ENCODE results near the gene TBC1D8. TPM values are rescaled to one million over a fixed set of nuclear protein-coding genes. Genes with fewer than 3 reads are reported as not detected.
"Not testable (repeated sequence)": the region's sequence is repeated elsewhere in the genome, so short reads cannot be mapped to it uniquely, and the experiment has no call there.

The TBC1D8 gene
- 1 to 10 TPM in 1 of 2 experiments, under 1 TPM in 1; 0.73 to 1.1 TPM for total RNA-seq

DNA sequence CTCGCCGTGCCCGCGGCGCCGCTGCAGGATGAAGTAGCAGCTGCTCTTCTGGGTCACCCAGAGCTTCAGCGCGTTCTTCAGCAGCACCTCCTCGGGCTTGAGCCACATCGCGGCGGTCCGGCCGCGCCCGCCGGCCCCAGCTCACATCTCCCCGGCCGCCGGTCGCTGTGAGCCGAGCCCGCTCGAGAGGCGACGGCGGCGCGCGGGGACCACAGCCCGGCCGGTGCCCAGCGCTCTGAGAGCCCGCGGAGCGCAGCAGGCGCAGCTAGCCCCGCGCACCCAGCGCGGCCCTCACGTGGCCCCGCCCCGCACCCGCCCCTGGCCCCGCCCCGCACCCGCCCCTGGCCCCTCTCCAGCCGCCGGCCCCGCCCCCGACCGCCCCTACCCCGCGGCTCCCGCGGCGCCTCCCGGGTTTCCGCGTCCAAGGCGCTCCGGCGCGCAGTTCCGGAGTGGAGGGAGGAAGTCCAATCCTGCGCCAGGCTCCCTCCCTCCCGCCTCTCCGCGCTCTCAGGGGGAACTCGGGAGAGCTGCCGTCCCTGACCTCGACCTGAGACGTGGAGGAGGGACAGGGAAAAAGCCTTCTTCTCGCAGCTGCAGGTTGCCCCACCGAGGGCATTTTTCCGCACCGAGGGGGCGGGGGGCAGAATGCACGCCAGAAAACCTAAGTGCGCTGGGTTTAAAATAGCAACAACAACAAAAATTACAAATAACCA is at the start of gene TBC1D8:
Gene TBC1D8 (minus strand): TSS at position 237 of the 713 bp plus-strand sequence. CDS start 129 bp downstream, at position 108.
- CTCF ChIA-PET, result interaction anchor here (1.0 to 1.3 kb wide), 3 partner anchors 54 to 421 kb away, joined by 3 read pairs; no protein-coding TSS in a partner anchor

DNA sequence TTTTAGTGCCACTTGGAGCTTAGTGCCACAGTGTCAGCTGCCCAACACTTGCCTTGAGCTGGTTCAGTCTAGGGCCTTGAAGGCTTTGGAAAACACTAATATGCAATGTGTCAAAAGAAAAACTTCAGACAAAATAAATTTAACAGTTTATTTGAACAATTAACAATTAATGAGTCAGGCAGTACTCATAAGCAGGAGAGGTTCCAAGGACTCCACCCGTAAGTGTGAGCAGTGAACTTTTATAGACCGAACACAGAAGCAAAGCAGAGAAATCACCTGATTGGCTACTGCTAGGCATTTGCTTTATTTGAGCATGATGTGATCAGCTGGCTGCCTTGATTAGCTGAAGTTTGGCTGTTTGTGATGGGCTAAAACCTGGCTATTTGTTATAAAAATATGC is 49.5 kb upstream of the TBC1D8 start:
- CTCF ChIA-PET, result no interaction called here
- POLR2A ChIA-PET, result no interaction called here

More for the DNA sequence above, at the start of gene TBC1D8:
- POLR2A ChIA-PET, result interaction anchor here (0.6 kb wide), 1 partner anchor 549 kb away, joined by 4 read pairs; no protein-coding TSS in a partner anchor

DNA sequence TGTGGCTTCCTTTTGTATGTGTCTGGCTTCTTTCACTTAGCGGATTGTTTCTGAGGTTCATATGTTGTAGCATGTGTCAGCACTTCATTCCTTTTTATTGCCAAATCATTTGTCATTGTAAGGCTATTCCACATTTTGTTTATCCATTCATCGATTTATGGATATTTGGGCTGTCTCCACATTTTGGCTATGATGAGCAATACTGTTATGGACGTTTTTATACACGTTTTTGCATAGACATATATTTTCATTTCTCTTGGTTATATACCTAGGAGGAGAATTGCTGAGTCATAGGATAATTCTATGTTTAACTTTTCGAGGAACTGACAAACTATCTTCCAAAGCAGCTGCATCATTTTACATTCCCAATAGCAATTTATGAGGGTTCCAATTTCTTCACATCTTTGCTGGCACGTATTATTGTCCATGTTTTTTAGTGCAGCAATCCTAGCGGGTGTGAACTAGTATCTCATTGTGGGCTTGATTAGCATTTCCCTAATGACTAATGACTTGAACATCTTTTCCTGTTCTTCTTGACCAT is 48.1 kb upstream of the TBC1D8 start:
- CTCF ChIA-PET, result no interaction called here
- POLR2A ChIA-PET, result no interaction called here

DNA sequence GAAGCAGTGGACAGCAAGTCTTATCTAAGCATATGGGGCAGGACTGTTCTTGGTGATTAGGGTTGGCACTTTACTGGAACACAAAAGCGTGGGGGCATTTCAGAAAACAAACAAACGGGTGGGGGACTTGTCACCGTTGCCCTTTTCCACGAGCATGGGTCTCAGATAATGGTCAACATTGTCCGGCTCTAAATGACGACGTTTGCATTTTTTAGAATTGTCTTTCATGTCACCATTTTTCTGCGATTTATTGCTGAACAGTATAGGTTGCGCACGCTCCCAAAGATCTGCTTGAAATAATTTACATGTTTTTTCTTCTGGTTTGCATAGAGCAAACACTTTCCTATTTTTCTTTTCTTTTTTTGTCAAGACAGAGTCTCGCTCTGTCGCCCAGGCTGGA is 46.6 kb upstream of the TBC1D8 start:
- CTCF ChIA-PET, result interaction anchor here (0.8 kb wide), 1 partner anchor 9 kb away, joined by 3 read pairs; no protein-coding TSS in a partner anchor
- POLR2A ChIA-PET, result no interaction called here

DNA sequence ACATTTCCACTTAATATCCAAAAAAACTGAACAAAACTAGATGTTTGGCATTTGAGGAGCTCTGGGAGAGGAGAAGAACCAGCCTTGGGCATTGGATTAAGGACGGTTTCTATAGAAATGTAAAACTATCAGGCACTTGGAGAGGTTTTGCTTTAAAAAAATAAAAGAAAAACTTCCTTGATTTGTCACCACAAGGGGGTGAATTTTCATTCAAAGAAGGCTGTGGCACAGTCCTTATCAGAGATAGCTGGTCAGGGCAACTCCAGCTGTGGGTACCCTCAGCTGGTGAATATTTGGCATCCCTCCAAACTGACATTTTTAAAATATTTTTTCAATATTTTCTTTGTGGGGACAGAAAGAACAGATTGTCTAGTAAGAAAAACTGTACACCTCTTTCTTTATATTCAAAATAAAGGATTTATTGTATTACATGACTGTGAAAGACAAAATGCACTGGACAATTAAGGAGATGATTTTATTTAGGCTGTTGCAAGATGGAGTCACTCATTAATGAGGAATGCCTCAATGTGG is 46.1 kb upstream of the TBC1D8 start:
- ChIA-PET POLR2A (no interaction called here), CTCF (interaction anchor here (0.8 kb wide), 1 partner anchor 9 kb away, joined by 3 read pairs; no protein-coding TSS in a partner anchor)

DNA sequence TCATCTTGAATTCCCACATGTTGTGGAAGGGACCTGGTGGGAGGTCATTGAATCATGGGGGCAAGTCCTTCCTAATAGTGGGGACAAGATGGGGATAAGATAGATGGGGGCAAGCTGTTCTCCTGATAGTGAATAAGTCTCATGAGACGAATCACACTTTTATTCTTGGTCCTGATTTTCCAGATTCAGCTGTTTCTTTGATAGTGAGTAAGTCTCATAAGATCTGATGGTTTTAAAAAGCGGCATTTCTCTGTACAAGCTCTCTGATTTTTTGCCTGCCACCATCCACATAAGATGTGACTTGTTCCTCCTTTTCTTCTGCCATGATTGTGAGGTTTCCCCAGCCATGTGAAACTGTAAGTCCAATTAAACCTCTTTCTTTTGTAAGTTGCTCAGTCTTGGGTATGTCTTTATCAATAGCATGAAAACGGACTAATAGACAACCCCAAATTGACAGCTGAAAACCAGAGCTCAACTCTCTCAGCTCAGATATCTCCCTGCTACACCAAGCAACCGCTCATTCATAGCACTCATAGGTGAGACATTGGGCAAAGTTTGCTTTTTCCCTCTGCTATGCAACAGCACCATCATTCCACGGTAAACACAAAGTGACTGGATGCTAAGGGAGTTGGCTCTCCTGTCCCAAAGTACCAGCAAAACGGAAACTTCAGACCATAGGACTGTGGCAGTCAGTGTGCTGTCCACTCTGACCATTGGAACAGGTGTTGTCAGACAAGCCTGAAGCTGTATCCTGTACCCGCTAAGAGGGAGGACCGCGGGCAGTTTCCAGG is 44.9 kb upstream of the TBC1D8 start:
- ChIA-PET CTCF (interaction anchor here (0.5 kb wide), 1 partner anchor 49 kb away, joined by 3 read pairs; no protein-coding TSS in a partner anchor), POLR2A (interaction anchor here (0.5 kb wide), 1 partner anchor 575 kb away, joined by 3 read pairs; no protein-coding TSS in a partner anchor)

DNA sequence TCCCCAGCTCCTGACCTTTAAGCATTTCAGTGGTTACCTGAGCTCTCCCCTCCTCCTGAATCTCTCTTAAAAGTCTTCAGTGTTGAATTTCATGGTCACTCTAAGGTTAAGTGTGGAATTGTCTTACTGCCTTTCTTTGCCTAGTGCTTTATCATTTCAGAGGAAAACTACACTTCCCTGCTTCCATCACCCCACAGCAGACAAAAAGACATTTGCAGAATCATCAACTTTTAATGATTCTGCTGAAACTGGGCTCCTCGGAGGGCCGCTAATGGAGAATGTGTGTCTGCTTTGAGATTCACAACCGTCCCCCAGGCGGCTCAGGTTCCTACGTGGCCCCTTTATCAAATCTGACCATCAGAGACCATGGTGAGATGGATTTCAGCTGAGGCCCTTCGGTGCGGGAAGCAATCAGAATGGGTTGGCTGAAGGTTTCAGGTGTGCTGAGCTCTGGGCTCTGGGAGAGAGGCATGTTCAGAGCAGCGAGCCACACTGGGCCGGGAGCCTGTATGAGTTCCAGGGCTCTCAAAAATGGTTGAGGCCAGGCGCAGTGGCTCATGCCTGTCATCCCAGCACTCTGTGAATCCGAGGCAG is 41.9 kb upstream of the TBC1D8 start:
- ChIA-PET CTCF (no interaction called here), POLR2A (no interaction called here)

DNA sequence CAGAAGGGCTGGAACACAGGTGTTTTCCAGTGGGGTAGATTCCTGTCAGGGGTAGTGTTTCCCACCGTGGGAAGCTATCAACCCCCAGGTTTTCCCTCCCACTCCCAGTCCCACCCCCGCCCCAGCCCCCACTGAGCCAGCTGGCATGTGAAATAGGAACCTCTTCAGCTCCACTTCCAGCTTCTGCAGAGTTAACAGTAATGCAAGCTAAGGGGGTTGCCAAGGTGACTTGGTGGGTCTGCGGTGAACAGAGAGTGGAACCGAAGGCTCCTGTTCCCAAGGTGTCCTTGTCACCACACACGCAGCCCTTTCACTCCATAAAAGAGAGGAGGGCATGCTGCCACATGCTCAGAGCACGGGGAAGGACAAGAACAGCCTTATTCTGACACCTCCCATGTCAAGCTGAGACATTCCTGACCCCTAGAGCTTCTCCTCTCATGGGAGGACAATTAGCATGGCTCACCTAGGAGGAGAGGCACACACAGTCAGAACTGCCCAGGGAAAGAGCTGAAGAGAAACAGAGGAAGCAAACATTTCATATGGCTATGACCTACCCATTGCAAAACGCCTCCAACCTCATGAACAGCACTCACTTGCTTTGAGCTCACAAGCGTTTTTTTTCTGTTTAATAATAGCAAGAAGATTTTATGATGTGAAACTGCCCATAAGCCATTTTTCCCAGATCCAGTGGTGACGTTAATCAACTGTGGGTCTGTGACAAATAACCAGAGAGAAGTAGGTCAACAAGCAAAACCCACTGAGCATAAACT is 39.8 kb upstream of the TBC1D8 start:
- ChIA-PET POLR2A (interaction anchor here (0.6 kb wide), 1 partner anchor 148 kb away, joined by 3 read pairs; no protein-coding TSS in a partner anchor), CTCF (interaction anchor here (0.6 kb wide), 1 partner anchor 183 kb away, joined by 3 read pairs; no protein-coding TSS in a partner anchor)

DNA sequence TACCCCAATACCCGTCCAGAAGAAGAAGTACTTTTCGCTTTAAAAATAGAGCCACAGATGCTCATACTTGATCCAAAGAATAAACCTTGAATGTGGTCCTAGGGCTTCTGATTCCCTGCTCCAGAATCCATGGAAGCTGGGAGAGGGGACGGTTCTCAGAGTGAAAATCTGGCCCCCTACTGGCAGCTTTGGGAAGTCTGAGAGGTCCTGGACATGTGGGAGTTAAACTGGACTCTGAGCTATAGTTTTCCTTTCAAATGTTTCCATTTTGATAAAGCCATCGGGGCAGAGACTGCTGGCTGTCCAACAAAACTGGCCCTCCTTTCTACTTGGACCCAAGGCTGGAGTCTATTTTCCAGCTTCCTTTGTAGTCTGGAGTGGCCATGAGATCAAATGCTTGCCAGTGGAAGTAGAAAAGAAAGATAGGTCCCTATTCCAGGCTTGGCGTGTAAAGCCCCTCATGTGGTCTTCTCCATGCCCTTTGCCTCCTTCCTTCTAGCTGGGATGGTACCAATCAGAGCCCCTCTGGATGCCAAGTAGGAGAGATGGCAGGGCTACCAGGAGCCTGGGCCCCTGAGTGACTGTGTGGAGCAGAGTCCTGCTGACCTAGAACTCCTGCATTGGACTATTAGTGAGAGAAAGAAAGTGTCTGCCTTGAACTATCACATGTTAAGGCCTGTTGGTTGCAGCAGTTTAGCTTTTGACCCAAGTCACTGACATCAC is 37.7 kb upstream of the TBC1D8 start:
- POLR2A ChIA-PET, result no interaction called here
- CTCF ChIA-PET, result interaction anchor here (1.0 kb wide), 1 partner anchor 9 kb away, joined by 3 read pairs; no protein-coding TSS in a partner anchor

DNA sequence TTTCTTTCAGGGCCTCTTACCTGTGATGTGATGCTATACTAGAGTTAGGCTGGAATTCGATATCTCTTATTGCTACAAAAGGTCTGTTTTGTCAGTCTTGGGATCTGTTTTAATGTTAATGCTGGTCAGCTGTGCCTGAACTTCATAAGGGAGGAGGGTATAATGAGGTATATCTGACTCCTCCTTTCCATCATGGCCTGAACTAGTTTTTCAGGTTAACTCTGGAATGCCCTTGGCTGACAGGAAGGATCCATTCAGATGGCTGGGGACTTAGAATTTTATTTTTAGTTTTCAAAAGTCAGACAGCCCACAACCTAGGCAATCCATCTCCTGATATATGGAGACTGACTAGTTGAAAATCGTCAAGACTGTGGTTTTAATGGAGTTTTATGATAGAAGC is 35.9 kb upstream of the TBC1D8 start:
- ChIA-PET POLR2A (no interaction called here), CTCF (no interaction called here)

DNA sequence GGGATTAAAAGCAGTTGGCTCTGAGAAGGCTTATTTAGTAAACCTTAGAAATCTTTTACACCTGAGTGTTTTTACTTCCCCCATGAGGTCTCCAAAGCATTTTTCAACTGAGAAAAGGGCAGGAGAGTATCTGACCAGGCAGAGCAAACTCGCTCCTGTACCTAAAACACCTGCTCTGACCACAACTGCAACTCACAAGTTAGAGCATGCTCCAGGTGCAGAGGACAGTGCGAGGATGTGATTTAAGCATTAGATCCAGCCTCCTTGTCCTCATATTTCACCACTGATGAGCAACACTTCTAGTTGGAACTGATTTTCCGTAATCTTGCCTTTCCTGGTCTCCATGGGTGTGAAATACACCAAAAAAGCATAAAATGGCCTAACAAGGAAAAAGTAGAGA is 34.5 kb upstream of the TBC1D8 start:
- POLR2A ChIA-PET, result no interaction called here
- CTCF ChIA-PET, result no interaction called here

DNA sequence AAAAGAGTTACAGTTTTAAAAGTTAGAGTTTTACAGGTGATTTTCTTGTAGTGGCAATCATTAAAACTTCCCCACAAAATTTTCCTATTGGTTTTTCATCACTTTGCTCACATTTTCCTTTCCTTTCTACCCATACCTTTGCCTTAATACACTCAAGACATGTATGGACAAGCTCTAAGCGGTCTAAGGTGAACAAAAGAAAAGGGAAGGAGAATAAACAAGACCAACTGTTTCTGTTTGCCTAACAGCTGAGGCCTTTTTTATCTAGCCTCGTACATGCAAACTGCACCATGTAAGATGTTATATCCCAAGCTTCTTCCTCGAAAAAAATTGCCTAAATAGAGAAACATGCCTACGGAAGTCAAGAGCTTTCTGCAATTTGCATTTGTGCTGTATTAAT is 33.9 kb upstream of the TBC1D8 start:
- CTCF ChIA-PET, result no interaction called here
- POLR2A ChIA-PET, result no interaction called here

DNA sequence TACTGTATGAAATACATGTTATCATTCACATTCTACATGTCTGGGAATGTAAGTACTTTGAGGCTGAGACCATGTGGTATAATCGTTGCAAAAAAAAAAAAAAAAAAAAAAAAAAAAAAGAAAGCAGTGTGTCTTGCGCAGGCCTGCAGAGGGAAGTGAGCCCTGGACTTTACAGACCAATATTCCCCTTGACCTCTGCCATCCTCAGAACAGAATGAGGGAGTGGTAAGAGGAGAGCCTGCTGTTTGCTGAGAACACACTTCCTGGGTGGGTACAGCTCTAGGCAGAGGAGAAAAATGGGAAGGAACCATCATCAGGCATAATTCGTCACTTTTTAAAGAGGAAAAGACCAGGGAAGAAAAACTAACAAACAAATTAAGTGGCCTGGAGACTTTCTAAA is 28.8 kb upstream of the TBC1D8 start:
- ChIA-PET POLR2A (no interaction called here), CTCF (interaction anchor here (0.6 kb wide), 2 partner anchors 22 to 639 kb away, joined by 3 to 4 read pairs; no protein-coding TSS in a partner anchor)

DNA sequence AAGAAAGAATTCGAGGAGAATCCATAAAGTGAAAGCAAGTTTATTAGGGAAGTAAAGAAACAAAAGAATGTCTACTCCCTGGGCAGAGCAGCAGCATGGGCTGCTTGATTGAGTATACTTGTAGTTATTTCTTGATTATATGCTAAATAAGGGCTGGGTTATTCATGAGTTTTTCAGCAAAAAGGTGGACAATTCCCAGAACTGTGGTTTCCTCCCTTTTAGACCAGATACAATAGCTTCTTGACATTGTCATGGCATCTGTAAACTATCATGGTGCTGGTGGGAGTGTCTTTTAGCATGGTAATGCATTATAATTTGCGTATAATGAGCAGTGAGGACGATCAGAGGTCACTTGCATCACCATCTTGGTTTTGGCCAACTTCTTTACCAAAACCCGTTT is 25.6 kb upstream of the TBC1D8 start:
- ChIA-PET CTCF (no interaction called here), POLR2A (no interaction called here)

DNA sequence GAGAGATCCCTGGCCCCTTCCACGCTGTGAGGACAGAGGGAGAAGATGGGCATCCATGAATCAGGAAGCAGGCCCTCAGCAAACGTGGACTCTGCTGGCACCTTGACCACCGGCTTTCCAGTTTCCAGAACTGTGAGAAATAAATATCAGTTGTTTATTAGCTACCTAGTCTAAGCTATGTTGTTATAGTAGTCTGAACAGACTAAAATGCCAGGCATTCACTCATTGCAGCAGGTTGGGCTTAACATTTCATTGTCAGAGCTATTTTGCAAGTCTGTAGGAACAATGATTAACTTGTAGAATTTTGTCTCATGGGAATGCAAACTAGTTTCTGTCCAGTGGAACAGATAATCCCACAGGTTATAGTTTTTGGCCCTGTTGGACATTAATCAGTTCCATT is 24.8 kb upstream of the TBC1D8 start:
- ChIA-PET CTCF (no interaction called here), POLR2A (no interaction called here)

DNA sequence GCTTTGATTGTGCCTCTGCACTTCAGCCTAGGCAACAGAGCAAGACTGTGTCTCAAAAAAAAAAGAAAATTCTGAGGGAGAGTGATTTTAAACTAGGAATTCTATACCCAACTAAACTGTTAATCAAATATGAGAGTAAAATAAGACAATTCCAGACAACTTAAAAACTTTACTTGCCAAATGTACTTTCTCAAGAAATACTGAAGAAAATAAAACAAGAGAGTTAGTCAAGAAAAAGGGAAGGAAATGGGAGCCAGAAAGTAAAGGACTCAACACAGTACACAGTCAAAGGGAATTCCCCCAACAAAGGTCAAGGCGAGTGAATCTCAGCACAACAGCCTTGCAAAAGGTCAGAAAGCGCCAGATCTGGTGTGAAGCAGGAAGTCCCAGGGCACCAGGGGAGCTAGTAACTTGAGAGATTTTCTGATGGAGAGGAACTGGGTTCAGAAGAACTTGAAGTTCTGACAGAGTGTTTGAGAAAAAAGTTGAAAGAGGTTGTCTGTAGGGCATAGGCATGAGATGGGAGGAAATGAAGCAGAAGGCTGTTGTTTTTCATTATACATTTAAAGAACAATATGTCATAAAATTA is 22.6 kb upstream of the TBC1D8 start:
- CTCF ChIA-PET, result no interaction called here
- POLR2A ChIA-PET, result no interaction called here

DNA sequence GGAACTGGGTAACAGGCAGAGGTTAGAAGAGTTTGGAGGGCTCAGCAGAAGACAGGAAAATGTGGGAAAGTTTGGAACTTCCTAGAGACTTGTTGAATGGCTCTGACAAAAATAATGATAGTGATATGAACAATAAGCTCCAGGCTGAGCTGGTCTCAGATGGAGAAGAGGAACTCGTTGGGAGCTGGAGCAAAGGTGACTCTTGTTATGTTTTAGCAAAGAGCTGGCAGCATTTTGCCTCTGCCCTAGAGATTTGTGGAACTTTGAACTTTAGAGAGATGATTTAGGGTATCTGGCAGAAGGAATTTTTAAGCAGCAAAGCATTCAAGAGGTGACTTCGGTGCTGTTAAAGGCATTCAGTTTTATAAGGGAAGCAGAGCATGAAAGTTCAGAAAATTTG is 18.6 kb upstream of the TBC1D8 start:
- POLR2A ChIA-PET, CTCF ChIA-PET: not testable (repeated sequence)

DNA sequence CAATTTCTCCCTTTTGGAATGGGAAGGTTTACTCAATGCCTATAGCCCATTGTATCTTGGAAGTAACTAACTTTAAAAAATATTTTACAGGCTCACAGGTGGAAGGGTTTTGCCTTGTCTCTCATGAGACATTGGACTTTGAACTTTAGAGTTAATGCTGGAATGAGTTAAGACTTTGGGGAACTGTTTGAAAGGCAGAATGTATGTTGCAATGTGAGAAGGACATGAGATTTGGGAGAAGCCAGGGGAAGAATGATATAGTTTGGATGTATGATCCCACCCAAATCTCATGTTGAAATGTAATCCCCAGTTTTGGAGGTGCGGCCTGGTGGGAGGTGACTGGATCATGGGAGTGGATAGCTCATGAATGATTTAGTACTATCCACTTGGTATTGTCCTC is 17.5 kb upstream of the TBC1D8 start:
- POLR2A ChIA-PET, result no interaction called here

More for the DNA sequence above, 17.5 kb upstream of the TBC1D8 start:
- CTCF ChIA-PET, result no interaction called here

Measured in activated CD8-positive, alpha-beta memory T cell treated with anti-CD3 and anti-CD28 coated beads for 36 hours (primary cell).